Endothelial cell of umbilical vein (primary cell): ENCODE results near the gene TRAK1. TPM values are rescaled to one million over a fixed set of nuclear protein-coding genes. Genes with fewer than 3 reads are reported as not detected.

Experiments used
- BruUV-seq: library from RNA; stranded (reverse); fragments of 400-500 nt; replicated peaks from 2 replicates; lab custom pipeline; 2021; lab: Mats Ljungman, UMichigan
- CTCF ChIA-PET: fragments of 300-600, 350-600 bp; sonication (Branson Sonifier 250); formaldehyde crosslinking; loops from one replicate; lab custom pipeline; 2021; ENCODE audit warnings: antibody characterized with exemption, inconsistent platforms; lab: Charles Lee
- POLR2A ChIA-PET: fragments of 300-600, 350-600 bp; sonication (Branson Sonifier 250); formaldehyde crosslinking; loops from one replicate; lab custom pipeline; 2021; ENCODE audit warnings: antibody characterized with exemption, inconsistent platforms; lab: Charles Lee
- DNase-seq: peaks from one replicate; pipeline ENCODE4 v3.0.0-alpha.2; 2011; ENCODE audit warnings: low read depth, low spot score
- FAIRE-seq: peaks from 2 replicates; lab custom pipeline; 2011; peaks lifted over from hg19 to GRCh38; lab: Jason Lieb, UNC
- H2AFZ ChIP-seq: 2 replicates; pipeline ENCODE4 v1.6.0; 2012; ENCODE audit warnings: low read depth, low read length, control low read depth, inconsistent platforms
- H3K27ac ChIP-seq: 2 replicates; pipeline ENCODE4 v1.5.1; 2011; ENCODE audit warnings: low read depth, mild to moderate bottlenecking, control low read depth, low read length, moderate library complexity; ENCODE audit not compliant: insufficient read depth
- H3K27me3 ChIP-seq, 2 experiments: 2 replicates each; pipeline versions ENCODE4 v1.6.0 to v1.6.1; 2011; ENCODE audit warnings: low read length in 2 of 2, mixed read lengths in 1 of 2; ENCODE audit not compliant: control insufficient read depth in 2 of 2, insufficient read depth in 2 of 2
- H3K36me3 ChIP-seq, 2 experiments: 2 replicates in 1 of 2; 3 replicates in 1 of 2; pipeline ENCODE4 v1.5.1; 2011; ENCODE audit warnings: low read length in 2 of 2, mild to moderate bottlenecking in 1 of 2, moderate library complexity in 1 of 2; ENCODE audit not compliant: control insufficient read depth in 2 of 2, insufficient read depth in 2 of 2; ENCODE audit errors: extremely low read depth in 1 of 2
- H3K4me1 ChIP-seq: 3 replicates; pipeline ENCODE4 v1.5.1; 2011; ENCODE audit warnings: mild to moderate bottlenecking, low read length; ENCODE audit not compliant: control insufficient read depth, insufficient read depth; ENCODE audit errors: extremely low read depth
- H3K4me2 ChIP-seq: 2 replicates; pipeline ENCODE4 v1.6.1; 2011; ENCODE audit warnings: low read length, control low read depth, mixed read lengths; ENCODE audit not compliant: insufficient read depth
- H3K4me3 ChIP-seq, 3 experiments: fragments of 200-600 bp in 1 of 3; sonication (generic), shearing (Covaris generic) in 1 of 3; replicated peaks in 1 of 3; 2 replicates each; pipeline ENCODE4 v1.5.1; 2011 to 2016; ENCODE audit warnings: control low read depth in 3 of 3, low read length in 3 of 3, mild to moderate bottlenecking in 2 of 3, inconsistent platforms in 1 of 3, low read depth in 1 of 3, moderate library complexity in 1 of 3; ENCODE audit not compliant: insufficient read depth in 1 of 3
- H3K79me2 ChIP-seq: 2 replicates; pipeline ENCODE4 v1.6.0; 2012; ENCODE audit warnings: low read length, inconsistent platforms; ENCODE audit not compliant: control insufficient read depth, insufficient read depth
- H3K9ac ChIP-seq: replicated peaks from 2 replicates; pipeline ENCODE3; 2011; ENCODE audit warnings: low read length, control low read depth; ENCODE audit not compliant: insufficient read depth; ENCODE audit errors: extremely low read depth
- H3K9me1 ChIP-seq: replicated peaks from 3 replicates; pipeline ENCODE4 v1.6.0; 2011; ENCODE audit warnings: mild to moderate bottlenecking, low read length; ENCODE audit not compliant: control insufficient read depth, insufficient read depth; ENCODE audit errors: extremely low read depth
- H3K9me3 ChIP-seq: replicated peaks from 2 replicates; pipeline ENCODE4 v1.5.1; 2012; ENCODE audit warnings: low read length, inconsistent platforms; ENCODE audit not compliant: control insufficient read depth, insufficient read depth
- H4K20me1 ChIP-seq: replicated peaks from 2 replicates; pipeline ENCODE3; 2011; ENCODE audit warnings: mild to moderate bottlenecking, low read length; ENCODE audit not compliant: control insufficient read depth, insufficient read depth; ENCODE audit errors: extremely low read depth
- CTCF ChIP-seq, 2 donors: IDR thresholded peaks; 1 replicate in 1 of 2; 2 replicates in 1 of 2; pipeline ENCODE4 v1.5.1; 2011; ENCODE audit warnings: low read length in 2 of 2, mild to moderate bottlenecking in 2 of 2, moderate library complexity in 2 of 2, control low read depth in 1 of 2, inconsistent platforms in 1 of 2, low read depth in 1 of 2; ENCODE audit not compliant: insufficient read depth in 1 of 2; ENCODE audit errors: extremely low read depth in 1 of 2
- EZH2 ChIP-seq: IDR thresholded peaks from 2 replicates; pipeline ENCODE4 v1.6.1; 2012; ENCODE audit warnings: borderline replicate concordance, low read depth, mild to moderate bottlenecking, moderate library complexity, low read length, inconsistent platforms; ENCODE audit not compliant: severe bottlenecking
- FOS ChIP-seq: IDR thresholded peaks from 2 replicates; pipeline ENCODE4 v1.6.1; 2011; ENCODE audit warnings: mild to moderate bottlenecking, low read length, moderate library complexity, borderline replicate concordance; ENCODE audit not compliant: insufficient read depth
- GATA2 ChIP-seq: IDR thresholded peaks from 2 replicates; pipeline ENCODE4 v1.7.0; 2011; ENCODE audit warnings: low read depth, mild to moderate bottlenecking, moderate library complexity, mixed read lengths, low read length; ENCODE audit not compliant: insufficient read length, insufficient read depth
- JUN ChIP-seq: IDR thresholded peaks from 2 replicates; pipeline ENCODE4 v1.6.1; 2011; ENCODE audit warnings: borderline replicate concordance, low read depth; ENCODE audit not compliant: insufficient read length, insufficient read depth
- MYC ChIP-seq: IDR thresholded peaks from one replicate; pipeline ENCODE4 v1.6.1; 2011; ENCODE audit warnings: mild to moderate bottlenecking, low read depth, low read length
- POLR2A ChIP-seq: IDR thresholded peaks from 2 replicates; pipeline ENCODE4 v1.6.1; 2012; ENCODE audit warnings: low read depth, mild to moderate bottlenecking, control low read depth, low read length
- POLR2AphosphoS5 ChIP-seq: IDR thresholded peaks from 2 replicates; pipeline ENCODE4 v1.6.1; 2012; ENCODE audit warnings: low read depth, mild to moderate bottlenecking, control low read depth, low read length, moderate library complexity; ENCODE audit not compliant: insufficient read depth
- dilution Hi-C: fragments of 300-500 bp; cut with MboI; formaldehyde crosslinking; loops from one replicate; pipeline ENCODE4 v1.15.0; 2019; ENCODE audit warnings: low sequenced_read_pairs; ENCODE audit not compliant: extremely low pct_ligation_motif_present
- intact Hi-C: fragments of 100-400 bp; cut with micrococcal nuclease; formaldehyde crosslinking; loops from one replicate; pipeline ENCODE4 v1.10.0; 2022
- polyA plus RNA-seq, 4 experiments: library from polyadenylated mRNA; depleted of rRNA in 3 of 4; stranded (reverse) in 3 of 4; unstranded in 1 of 4; fragments of >200 nt; gene quantifications; 2 replicates each; pipeline versions ENCODE4 v1.2.1 to v1.2.3, GENCODE V29; 2011 to 2012; ENCODE audit warnings: missing spikeins in 1 of 4
- total RNA-seq: library from RNA; stranded (reverse); gene quantifications from 2 replicates; pipeline ENCODE4 v1.2.3, GENCODE V29; 2021
- TF ChIP-seq, protein P1 (sequence below): IDR thresholded peaks from 2 replicates; pipeline ENCODE4 v1.6.1; 2011; ENCODE audit not compliant: insufficient read depth, insufficient read length

TRAK1 gene
- total and polyA plus RNA-seq, 2 donors (not counting 3 experiments of a cell fraction or from before 2014, with no cell fraction given) = 38.5 to 59.6 TPM

DNA sequence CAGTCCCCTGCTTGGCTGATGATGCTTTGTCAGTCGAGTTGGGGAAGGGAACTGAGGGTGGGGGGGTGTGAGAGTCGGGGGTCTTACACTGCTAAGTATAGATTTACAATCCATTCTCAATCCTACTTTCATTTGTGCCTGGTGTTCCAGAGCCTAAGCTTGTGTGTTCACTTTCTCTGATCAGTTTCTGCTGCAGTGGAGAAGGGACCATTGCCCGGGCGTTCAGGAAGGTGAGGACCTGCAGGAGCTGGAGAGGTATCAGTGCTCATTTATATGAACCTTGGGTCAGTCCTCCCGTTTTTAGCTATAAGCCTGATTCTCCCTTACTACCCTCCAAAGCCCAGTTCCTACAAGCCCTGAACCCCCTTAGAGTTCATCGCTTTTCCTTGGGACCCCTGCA is 41.0 kb upstream of the TRAK1 start:
- Histone ChIP-seq H3K79me2 (peaks cover 47% of the 10 kb centered on the region), H3K4me1 (peaks cover 29% of the 10 kb centered on the region), H2AFZ (no peak overlapping the region), H3K9me3 (no peaks in the 10 kb centered on the region), H3K4me3 (no peak overlapping the region), H3K27me3 (no peaks in the 10 kb centered on the region), H3K9me1 (no peaks in the 10 kb centered on the region), H3K36me3 (no peaks in the 10 kb centered on the region), H3K9ac (no peak overlapping the region), H3K27ac (no peak overlapping the region), H3K4me2 (no peak overlapping the region), H4K20me1 (no peaks in the 10 kb centered on the region)
- FAIRE-seq = no peak
- ChIA-PET POLR2A (no interaction called here), CTCF (interaction anchor here (1.0 to 1.6 kb wide), 2 partner anchors 35 to 41 kb away, joined by 3 to 4 read pairs; no protein-coding TSS in a partner anchor)
- dilution Hi-C loops (no loop called here), intact Hi-C loops (no loop called here)
- DNase-seq = no peak
- no TSS peak for BruUV-seq
- no peak for TF ChIP-seq POLR2A
- no peak for TF ChIP-seq MYC
- no peak for TF ChIP-seq FOS

DNA sequence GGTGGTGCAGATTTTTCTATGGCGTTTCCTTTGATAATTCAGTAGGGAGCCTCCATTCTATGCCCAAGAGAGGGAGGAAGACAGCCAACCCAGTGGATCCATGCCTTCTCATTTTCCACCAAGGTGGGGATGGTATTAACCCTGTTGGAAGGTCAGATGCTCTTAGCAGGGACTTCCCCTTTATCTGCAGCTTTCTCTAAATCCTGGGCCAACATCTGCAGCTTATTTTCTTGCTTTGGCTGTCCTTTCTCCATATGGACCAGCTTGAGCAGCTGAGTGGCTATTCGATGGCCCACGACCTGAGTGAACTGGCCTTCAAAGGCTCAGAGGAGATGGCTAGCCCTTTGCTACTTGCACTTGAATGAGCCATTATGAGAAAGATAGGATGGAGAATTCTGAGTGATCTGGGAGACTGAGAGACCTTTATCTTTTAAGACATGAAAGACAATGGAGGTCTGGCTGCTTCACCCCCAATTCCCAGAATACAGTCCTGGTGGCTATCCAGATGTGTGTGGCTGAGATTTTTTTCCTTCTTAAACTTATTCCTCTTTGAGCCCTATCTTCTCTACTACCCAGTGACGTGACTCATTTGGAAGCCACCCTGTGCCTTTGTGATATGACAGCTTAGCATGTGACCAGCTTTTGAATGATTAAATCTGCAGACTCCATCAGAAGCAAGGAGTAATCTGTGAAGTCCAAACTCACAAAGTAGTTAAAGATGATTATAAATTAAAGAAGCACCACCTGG is 39.6 kb upstream of the TRAK1 start:
- no peaks in the 10 kb centered on the region for H3K27me3 ChIP-seq
- no peaks in the 10 kb centered on the region for H3K9me3 ChIP-seq
- H4K20me1 ChIP-seq = no peaks in the 10 kb centered on the region
- intact Hi-C loops = loop anchor here (1.0 kb wide), 3 partner anchors 8 to 21 kb away; no protein-coding TSS in a partner anchor
- TF ChIP-seq POLR2AphosphoS5 (no peak), FOS (no peak), JUN (no peak), GATA2 (no peak), CTCF (IDR thresholded peaks at IDR 0.05; ENCODE audit: extremely low read depth in 1 of 2, insufficient read depth in 1 of 2, low read depth in 1 of 2, low read length in 2 of 2) (no peak), MYC (no peak), POLR2A (no peak), EZH2 (no peak)
- TF ChIP-seq, protein P1, sequence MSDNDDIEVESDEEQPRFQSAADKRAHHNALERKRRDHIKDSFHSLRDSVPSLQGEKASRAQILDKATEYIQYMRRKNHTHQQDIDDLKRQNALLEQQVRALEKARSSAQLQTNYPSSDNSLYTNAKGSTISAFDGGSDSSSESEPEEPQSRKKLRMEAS = no peak
- peak; percentile 46 for FAIRE-seq
- DNase-seq = peak; percentile 44
- no peaks in the 10 kb centered on the region for H3K9me1 ChIP-seq
- peaks cover 42% of the 10 kb centered on the region for H3K79me2 ChIP-seq
- no peak overlapping the region for H2AFZ ChIP-seq
- peak overlapping the region; percentile 45 for H3K4me2 ChIP-seq
- peak overlapping the region; percentile 44 for H3K9ac ChIP-seq
- POLR2A ChIA-PET = interaction anchor here (2.2 kb wide), 2 partner anchors 8 to 10 kb away, joined by 9 read pairs; no protein-coding TSS in a partner anchor
- H3K36me3 ChIP-seq = no peaks in the 10 kb centered on the region
- no peak overlapping the region for H3K4me3 ChIP-seq
- H3K4me1 ChIP-seq = peaks cover 23% of the 10 kb centered on the region
- dilution Hi-C loops = no loop called here
- peak overlapping the region; percentile 93 for H3K27ac ChIP-seq
- CTCF ChIA-PET = interaction anchor here (0.7 to 2.8 kb wide), 9 partner anchors 11 to 48 kb away, joined by 3 to 17 read pairs (median 7); no protein-coding TSS in a partner anchor
- BruUV-seq = no TSS peak
